Subcutaneous adipose tissue (tissue), 4 donors: ENCODE results near the gene CEP295NL. TPM values are rescaled to one million over a fixed set of nuclear protein-coding genes. Genes with fewer than 3 reads are reported as not detected.

Source experiments
- CTCF ChIP-seq: fragments of 450-650 bp; IDR thresholded peaks from one replicate; pipeline ENCODE4 v1.5.1; 2016; ENCODE audit warnings: low read depth, mild to moderate bottlenecking, control low read depth, antibody characterized with exemption, moderate library complexity
- total RNA-seq, 4 donors: library from RNA; depleted of rRNA; stranded (reverse); fragments of >200 nt; gene quantifications; one replicate each; pipeline ENCODE4 v1.1.0, GENCODE V29; 2016

Gene CEP295NL
- total RNA-seq, 4 donors from 2014 or later, result 5.4 to 7.3 (median 6.4) TPM

- TF ChIP-seq CTCF, result no peak
These were observed 7.7 kb upstream of the CEP295NL start for GRCh38 chr17:78910497-78911284.

GRCh38 chr17:78908426-78908825 lies 5.4 kb upstream of the CEP295NL start:
- TF ChIP-seq CTCF, result no peak

GRCh38 chr17:78905541-78905940 lies 2.5 kb upstream of the CEP295NL start:
- no peak for TF ChIP-seq CTCF

GRCh38 chr17:78905116-78905515 lies 2.1 kb upstream of the CEP295NL start:
- no peak for TF ChIP-seq CTCF

- TF ChIP-seq CTCF, result no peak
These were observed 1.4 kb upstream of the CEP295NL start for GRCh38 chr17:78904371-78904770.

- no peak for TF ChIP-seq CTCF
These were observed 1.2 kb downstream of the CEP295NL start for GRCh38 chr17:78901806-78902205.

- no peak for TF ChIP-seq CTCF
These were observed 2.2 kb downstream of the CEP295NL start for GRCh38 chr17:78900816-78901215.
